NCI-H774 (cell line): Measurements from ENCODE around the gene SMYD3.

Source experiments
- DNase-seq: peaks from one replicate; lab custom pipeline; 2025; lab: John Stamatoyannopoulos, UW

Gene SMYD3

GRCh38 chr1:246214708-246215509 is 292.2 kb downstream of the SMYD3 start:
- no peak for DNase-seq

GRCh38 chr1:246213947-246214346 is 293.1 kb downstream of the SMYD3 start:
- no peak for DNase-seq

- no peak for DNase-seq
Observed at GRCh38 chr1:246213502-246213901, 293.6 kb downstream of the SMYD3 start.

- no peak for DNase-seq
Observed at GRCh38 chr1:246213036-246213435, 294.0 kb downstream of the SMYD3 start.

- DNase-seq: no peak
Observed at GRCh38 chr1:246212013-246212412, 295.1 kb downstream of the SMYD3 start.

GRCh38 chr1:246210756-246211155 is 296.3 kb downstream of the SMYD3 start:
- DNase-seq: peak; percentile 22

GRCh38 chr1:246208105-246208504 is 299.0 kb downstream of the SMYD3 start:
- DNase-seq: no peak

GRCh38 chr1:246203180-246203579 is 303.9 kb downstream of the SMYD3 start:
- DNase-seq: no peak

GRCh38 chr1:246200738-246201137 is 306.3 kb downstream of the SMYD3 start:
- DNase-seq: no peak

- no peak for DNase-seq
Observed at GRCh38 chr1:246200225-246200624, 306.9 kb downstream of the SMYD3 start.

- no peak for DNase-seq
Observed at GRCh38 chr1:246199086-246199645, 307.9 kb downstream of the SMYD3 start.

GRCh38 chr1:246198115-246198816 is 308.8 kb downstream of the SMYD3 start:
- DNase-seq: no peak

- DNase-seq: no peak
Observed at GRCh38 chr1:246197076-246197475, 310.0 kb downstream of the SMYD3 start.

GRCh38 chr1:246195296-246195695 is 311.8 kb downstream of the SMYD3 start:
- no peak for DNase-seq

- DNase-seq: no peak
Observed at GRCh38 chr1:246193537-246193936, 313.5 kb downstream of the SMYD3 start.

GRCh38 chr1:246189126-246189525 is 318.0 kb downstream of the SMYD3 start:
- DNase-seq: no peak

- DNase-seq: no peak
Observed at GRCh38 chr1:246187834-246188372, 319.2 kb downstream of the SMYD3 start.

- no peak for DNase-seq
Observed at GRCh38 chr1:246184503-246184902, 322.6 kb downstream of the SMYD3 start.

- DNase-seq: no peak
Observed at GRCh38 chr1:246182149-246182851, 324.8 kb downstream of the SMYD3 start.

- DNase-seq: no peak
Observed at GRCh38 chr1:246181241-246181640, 325.8 kb downstream of the SMYD3 start.

- no peak for DNase-seq
Observed at GRCh38 chr1:246179401-246179800, 327.7 kb downstream of the SMYD3 start.

- DNase-seq: no peak
Observed at GRCh38 chr1:246178717-246179311, 328.3 kb downstream of the SMYD3 start.
